ENCODE data around the gene HOXB4. TPM values are rescaled to one million over a fixed set of nuclear protein-coding genes. Genes with fewer than 3 reads are reported as not detected.

HOXB4 gene
- total RNA-seq, 1 experiment from 2014 or later = not detected

DNA sequence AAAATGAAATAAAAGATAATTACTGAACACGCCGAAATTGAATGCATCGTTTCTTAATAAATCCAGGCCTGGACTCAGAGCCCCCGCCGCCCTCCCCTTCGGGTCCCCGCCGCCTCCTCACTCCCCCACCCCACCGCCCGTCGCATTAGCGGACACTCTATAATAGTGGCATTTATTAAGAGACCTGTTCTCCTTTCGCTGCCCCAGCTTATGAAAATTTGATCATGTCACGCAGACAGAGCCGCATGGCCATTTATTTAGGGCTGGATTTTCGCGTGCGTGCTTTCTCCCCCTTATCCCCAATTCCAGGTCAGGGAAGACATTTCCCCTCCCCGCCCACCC is 27.0 kb downstream of the HOXB4 start:
- no peak overlapping the region for H3K27ac Mint-ChIP-seq
- peaks cover 11 to 13% of the 10 kb centered on the region in 2 experiments; a peak in 4 of 5 replicates for H3K9me3 Mint-ChIP-seq
- H3K27me3 Mint-ChIP-seq (ENCODE audit: low read depth) = peaks cover 99% of the 10 kb centered on the region
- Histone ChIP-seq H3K9me3 (ENCODE audit: control insufficient read depth, low read depth, low read length) (no peaks in the 10 kb centered on the region), H2BK20ac (ENCODE audit: low read depth, low read length, poor library complexity, severe bottlenecking) (no peak overlapping the region), H3K79me1 (ENCODE audit: insufficient read depth, low read depth, low read length, poor library complexity, severe bottlenecking) (no peaks in the 10 kb centered on the region), H4K5ac (ENCODE audit: insufficient read length, low read depth, low read length) (no peak overlapping the region), H3K4ac (ENCODE audit: low read depth, low read length) (no peak overlapping the region), H3K9ac (ENCODE audit: extremely low read depth, insufficient read length, low read length) (no peak overlapping the region), H2AFZ (ENCODE audit: low read length) (no peak overlapping the region), H3K4me1 (ENCODE audit: insufficient read depth, low read length) (peaks cover 3% of the 10 kb centered on the region; the same call in 1 of the 2 replicates), H4K8ac (replicated peaks; ENCODE audit: insufficient read length, low read depth, low read length) (no peak overlapping the region), H2BK5ac (ENCODE audit: insufficient read length, low read length) (no peak overlapping the region), H3K56ac (ENCODE audit: insufficient read length, low read depth, low read length) (no peak overlapping the region), H2BK15ac (ENCODE audit: low read depth, low read length) (no peak overlapping the region), H4K91ac (ENCODE audit: insufficient read length, low read depth, low read length) (no peak overlapping the region), H3K27me3 (ENCODE audit: insufficient read depth, low read length) (peaks cover 91% of the 10 kb centered on the region), H3K14ac (ENCODE audit: insufficient read depth, low read length) (no peak overlapping the region), H3K79me2 (ENCODE audit: insufficient read depth, low read length) (no peaks in the 10 kb centered on the region), H2AK5ac (ENCODE audit: insufficient read length, low read length) (no peak overlapping the region), H3K23ac (ENCODE audit: insufficient read length, low read depth, low read length) (no peak overlapping the region), H3K27ac (ENCODE audit: insufficient read length, low read depth, low read length) (no peak overlapping the region), H3K18ac (ENCODE audit: insufficient read length, low read depth, low read length) (no peak overlapping the region), H3K23me2 (ENCODE audit: insufficient read length, low read depth, low read length, poor library complexity, severe bottlenecking) (no peaks in the 10 kb centered on the region), H3K4me2 (ENCODE audit: insufficient read depth, insufficient read length, low read length) (no peak overlapping the region), H2BK120ac (ENCODE audit: low read depth, low read length, poor library complexity, severe bottlenecking) (no peak overlapping the region), H3T11ph (ENCODE audit: low read length) (no peak overlapping the region), H2BK12ac (ENCODE audit: insufficient read length, low read depth, low read length) (no peak overlapping the region), H4K20me1 (ENCODE audit: control insufficient read depth, insufficient read depth, insufficient read length) (peaks cover 3% of the 10 kb centered on the region)
- TF ChIP-seq, protein P1, sequence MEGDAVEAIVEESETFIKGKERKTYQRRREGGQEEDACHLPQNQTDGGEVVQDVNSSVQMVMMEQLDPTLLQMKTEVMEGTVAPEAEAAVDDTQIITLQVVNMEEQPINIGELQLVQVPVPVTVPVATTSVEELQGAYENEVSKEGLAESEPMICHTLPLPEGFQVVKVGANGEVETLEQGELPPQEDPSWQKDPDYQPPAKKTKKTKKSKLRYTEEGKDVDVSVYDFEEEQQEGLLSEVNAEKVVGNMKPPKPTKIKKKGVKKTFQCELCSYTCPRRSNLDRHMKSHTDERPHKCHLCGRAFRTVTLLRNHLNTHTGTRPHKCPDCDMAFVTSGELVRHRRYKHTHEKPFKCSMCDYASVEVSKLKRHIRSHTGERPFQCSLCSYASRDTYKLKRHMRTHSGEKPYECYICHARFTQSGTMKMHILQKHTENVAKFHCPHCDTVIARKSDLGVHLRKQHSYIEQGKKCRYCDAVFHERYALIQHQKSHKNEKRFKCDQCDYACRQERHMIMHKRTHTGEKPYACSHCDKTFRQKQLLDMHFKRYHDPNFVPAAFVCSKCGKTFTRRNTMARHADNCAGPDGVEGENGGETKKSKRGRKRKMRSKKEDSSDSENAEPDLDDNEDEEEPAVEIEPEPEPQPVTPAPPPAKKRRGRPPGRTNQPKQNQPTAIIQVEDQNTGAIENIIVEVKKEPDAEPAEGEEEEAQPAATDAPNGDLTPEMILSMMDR (conservative IDR thresholded peaks at IDR 0.05) = no peak
- no peaks in the 10 kb centered on the region for H3K36me3 Mint-ChIP-seq (ENCODE audit: insufficient read depth in 1 of 3, low read depth in 3 of 3)
- DNase-seq = no peak
- peaks cover 31 to 60% of the 10 kb centered on the region in 2 experiments for H3K4me1 Mint-ChIP-seq
- no peak overlapping the region for H3K4me3 Mint-ChIP-seq
- WGBS (ENCODE audit: extremely low coverage, insufficient read length, low lambda C conversion rate) = no CpG with 5 or more reads among the region's 19 CpGs

Measured in H9 (cell line).